Measurements from ENCODE around the gene CEP131.

The CEP131 gene

DNA sequence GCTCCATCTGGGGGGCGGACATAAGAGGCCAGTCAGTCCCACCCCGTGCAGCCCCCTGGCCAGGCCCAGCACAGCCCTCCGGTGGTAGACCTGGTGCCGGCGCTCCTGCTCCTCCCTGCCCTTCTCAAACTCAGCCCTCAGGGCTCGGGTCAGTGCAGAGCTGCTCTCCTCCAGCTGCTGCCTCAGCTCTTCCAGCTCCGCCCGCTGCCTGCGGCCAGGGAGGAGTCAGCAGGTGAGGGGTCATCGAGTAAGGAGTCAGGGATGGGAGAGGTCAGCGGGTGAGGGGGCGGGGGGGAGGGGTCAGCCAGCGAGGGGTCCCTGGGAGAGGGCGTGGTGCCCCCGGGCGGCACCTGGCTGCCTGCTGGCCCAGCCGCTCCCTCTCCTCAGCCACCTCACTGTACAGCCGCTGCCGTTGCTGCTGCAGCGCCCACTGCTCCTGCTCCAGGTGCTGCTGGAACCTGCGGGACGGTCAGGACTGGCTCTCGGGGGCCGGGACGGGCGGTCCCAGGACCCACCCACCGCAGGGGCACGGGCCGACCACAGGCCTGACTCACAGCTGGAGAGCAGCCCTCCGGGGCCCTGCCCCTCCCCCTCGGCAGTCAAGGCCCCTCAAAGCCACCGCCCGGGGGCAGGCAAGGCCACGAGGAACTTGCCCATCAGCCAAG is 30.2 kb downstream of the CEP131 start:
- H3K4me3 ChIP-seq (ENCODE audit: low read length): no peak overlapping the region
- TF ChIP-seq, protein P1, sequence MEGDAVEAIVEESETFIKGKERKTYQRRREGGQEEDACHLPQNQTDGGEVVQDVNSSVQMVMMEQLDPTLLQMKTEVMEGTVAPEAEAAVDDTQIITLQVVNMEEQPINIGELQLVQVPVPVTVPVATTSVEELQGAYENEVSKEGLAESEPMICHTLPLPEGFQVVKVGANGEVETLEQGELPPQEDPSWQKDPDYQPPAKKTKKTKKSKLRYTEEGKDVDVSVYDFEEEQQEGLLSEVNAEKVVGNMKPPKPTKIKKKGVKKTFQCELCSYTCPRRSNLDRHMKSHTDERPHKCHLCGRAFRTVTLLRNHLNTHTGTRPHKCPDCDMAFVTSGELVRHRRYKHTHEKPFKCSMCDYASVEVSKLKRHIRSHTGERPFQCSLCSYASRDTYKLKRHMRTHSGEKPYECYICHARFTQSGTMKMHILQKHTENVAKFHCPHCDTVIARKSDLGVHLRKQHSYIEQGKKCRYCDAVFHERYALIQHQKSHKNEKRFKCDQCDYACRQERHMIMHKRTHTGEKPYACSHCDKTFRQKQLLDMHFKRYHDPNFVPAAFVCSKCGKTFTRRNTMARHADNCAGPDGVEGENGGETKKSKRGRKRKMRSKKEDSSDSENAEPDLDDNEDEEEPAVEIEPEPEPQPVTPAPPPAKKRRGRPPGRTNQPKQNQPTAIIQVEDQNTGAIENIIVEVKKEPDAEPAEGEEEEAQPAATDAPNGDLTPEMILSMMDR (IDR thresholded peaks at IDR 0.05; ENCODE audit: insufficient read depth, low read depth, low read length, missing control alignments): no peak
- DNase-seq (ENCODE audit: low read depth): no peak

DNA sequence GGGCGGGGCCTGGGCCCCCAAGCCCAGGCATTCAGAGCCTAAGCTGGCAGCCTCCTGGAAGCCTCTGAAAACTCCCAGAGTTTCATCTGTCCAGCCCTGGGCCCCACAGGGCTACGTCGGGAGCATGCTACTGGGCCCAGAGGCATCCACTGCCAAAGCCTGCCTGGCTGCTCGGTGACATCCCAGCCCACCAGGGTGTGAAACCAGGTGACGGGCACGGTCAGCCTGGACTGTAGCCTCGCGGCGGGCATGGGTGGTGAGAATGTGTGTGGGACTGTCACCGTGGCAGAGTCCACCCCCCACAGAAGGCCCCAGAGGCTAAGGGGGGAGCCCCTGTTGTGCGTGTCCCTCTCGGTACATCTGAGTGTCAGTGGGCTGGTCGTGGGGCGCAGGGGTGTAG is 31.1 kb downstream of the CEP131 start:
- DNase-seq (ENCODE audit: low read depth): no peak
- H3K4me3 ChIP-seq (ENCODE audit: low read length): no peak overlapping the region
- TF ChIP-seq, protein P1 (IDR thresholded peaks at IDR 0.05; ENCODE audit: insufficient read depth, low read depth, low read length, missing control alignments): no peak

DNA sequence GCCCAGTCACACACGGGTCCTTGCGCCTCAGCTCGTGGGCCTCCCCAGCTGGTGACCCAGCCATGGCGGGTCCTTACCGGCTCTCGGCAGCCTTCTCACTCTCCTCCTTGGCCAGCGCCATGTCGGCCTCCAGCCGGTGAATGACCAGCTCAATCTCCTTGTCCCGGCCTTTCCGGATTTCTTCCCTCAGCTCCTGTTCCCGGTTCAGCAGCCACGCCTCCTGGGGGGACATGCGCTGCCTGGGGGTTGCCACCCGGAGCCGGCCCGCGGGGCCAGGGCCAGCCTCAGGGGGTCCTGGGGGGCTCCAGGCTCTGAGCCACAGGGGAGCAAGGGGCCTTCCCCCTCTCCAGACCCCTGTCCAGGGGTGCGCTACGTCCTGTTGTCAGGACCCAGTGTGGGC is 31.6 kb downstream of the CEP131 start:
- TF ChIP-seq, protein P1 (IDR thresholded peaks at IDR 0.05; ENCODE audit: insufficient read depth, low read depth, low read length, missing control alignments): no peak
- DNase-seq (ENCODE audit: low read depth): no peak
- no peak overlapping the region for H3K4me3 ChIP-seq (ENCODE audit: low read length)

DNA sequence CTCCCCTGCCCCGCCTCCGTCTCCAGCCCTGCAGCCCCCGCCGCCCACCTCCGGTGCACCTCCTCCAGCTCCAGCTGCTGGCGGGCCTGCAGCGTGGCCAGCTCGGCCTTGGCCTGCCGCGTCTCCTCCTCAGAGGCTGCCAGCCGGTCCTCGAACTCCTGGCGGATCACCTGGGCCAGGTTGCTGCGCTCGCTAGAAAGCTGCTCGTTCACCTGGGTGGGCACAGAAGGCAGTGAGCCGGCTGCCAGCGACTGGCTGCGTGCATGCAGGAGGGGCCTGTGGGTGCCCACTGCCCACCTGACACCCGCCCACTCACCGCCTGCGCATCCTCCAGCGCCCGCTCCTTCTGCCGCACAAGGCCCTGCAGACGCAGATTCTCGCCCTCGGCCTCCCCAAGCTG is 32.2 kb downstream of the CEP131 start:
- no peak for DNase-seq (ENCODE audit: low read depth)
- TF ChIP-seq, protein P1 (IDR thresholded peaks at IDR 0.05; ENCODE audit: insufficient read depth, low read depth, low read length, missing control alignments): no peak
- no peak overlapping the region for H3K4me3 ChIP-seq (ENCODE audit: low read length)

DNA sequence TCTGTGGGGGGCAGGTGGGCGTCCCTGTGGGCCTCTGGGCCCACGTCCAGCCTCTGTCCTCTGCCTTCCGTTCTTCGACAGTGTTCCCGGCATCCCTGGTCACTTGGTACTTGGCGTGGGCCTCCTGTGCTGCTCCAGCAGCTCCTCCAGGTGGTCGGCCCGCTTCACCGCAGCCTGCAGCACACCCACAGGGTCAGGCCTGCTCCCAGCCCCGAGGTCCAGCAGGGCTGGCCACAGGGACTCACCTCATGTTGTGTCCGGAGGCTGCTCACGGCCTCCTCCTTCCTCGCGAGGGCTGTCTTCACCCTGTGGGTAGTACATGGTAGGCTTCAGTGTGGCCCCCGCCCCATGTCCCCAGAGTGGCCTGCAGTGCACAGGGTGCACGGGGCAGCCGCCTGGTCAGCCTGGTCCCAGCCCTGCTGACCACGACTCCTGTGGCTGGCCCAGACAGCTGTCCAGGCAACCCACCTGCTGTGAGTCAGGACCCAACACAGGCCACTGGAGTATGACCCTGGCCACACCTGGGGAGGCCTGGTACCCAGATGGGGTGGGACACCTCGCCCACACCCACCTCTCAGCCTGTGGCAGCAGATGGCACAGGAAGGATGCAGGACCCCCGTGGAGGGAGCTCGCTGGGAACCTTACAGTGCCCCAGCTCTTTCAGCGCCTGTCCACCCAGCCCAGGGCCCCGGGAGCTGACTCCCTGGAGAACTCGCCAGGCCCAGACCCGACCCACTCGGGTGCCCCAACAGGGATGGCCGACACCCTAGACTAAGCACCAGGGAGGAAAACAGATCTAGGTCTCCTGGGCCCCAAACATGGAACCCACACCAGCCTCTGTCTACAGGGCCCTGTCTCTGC is 32.9 kb downstream of the CEP131 start:
- DNase-seq (ENCODE audit: low read depth): no peak
- TF ChIP-seq, protein P1 (IDR thresholded peaks at IDR 0.05; ENCODE audit: insufficient read depth, low read depth, low read length, missing control alignments): no peak

DNA sequence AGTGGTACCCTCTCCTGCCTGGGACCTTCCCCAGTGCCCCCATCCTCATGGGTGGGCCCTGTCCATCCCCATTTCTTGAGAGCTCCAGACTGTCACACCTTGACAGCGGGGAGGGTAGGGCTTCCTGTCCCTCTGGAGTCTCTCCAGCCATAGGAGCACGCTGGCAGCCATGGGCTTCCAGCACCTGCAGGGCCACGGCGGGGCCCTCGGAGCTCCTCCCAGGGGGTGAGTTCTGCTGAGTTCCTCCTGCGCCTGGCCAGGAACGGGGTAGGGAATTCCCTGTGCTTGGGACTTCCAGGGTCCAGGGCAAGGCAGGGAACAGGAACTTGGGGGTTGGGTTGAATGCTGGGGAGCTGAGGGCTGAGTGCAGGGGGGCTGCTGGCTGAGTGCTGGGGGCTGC is 33.7 kb downstream of the CEP131 start:
- TF ChIP-seq, protein P1 (IDR thresholded peaks at IDR 0.05; ENCODE audit: insufficient read depth, low read depth, low read length, missing control alignments): no peak
- H3K4me3 ChIP-seq (ENCODE audit: low read length): no peak overlapping the region
- no peak for DNase-seq (ENCODE audit: low read depth)

More for the DNA sequence above, 32.9 kb downstream of the CEP131 start:
- H3K4me3 ChIP-seq (ENCODE audit: low read length): no peak overlapping the region

Data from epithelial cell of esophagus (primary cell).